Mucosa of gallbladder (tissue), 1 donor: ENCODE measurements around the gene TGDS. TPM values are rescaled to one million over a fixed set of nuclear protein-coding genes. Genes with fewer than 3 reads are reported as not detected.
"Not testable (repeated sequence)": the region's sequence is repeated elsewhere in the genome, so short reads cannot be mapped to it uniquely, and the experiment has no call there.

Experiments used
- DNase-seq: peaks from one replicate; pipeline ENCODE4 v3.0.0-alpha.2; 2020; ENCODE audit warnings: low spot score
- total RNA-seq: library from RNA; stranded (reverse); gene quantifications from one replicate; pipeline ENCODE4 v1.2.1, GENCODE V29; 2021
- donor health status: DM: no; HTN: no; CAD: no.

The TGDS gene
- 9.6 TPM for total RNA-seq

- peak; percentile 92 for DNase-seq
Measured at GRCh38 chr13:94595950-94596574, at the start of gene TGDS. Gene TGDS, minus strand, starts transcription at chr13:94596152. Its CDS starts 16 bp downstream, at chr13:94596136.

- no peak for DNase-seq
Measured at GRCh38 chr13:94641409-94641941, 45.5 kb upstream of the TGDS start.

GRCh38 chr13:94640721-94641120 lies 44.8 kb upstream of the TGDS start:
- DNase-seq, result no peak

- DNase-seq, result not testable (repeated sequence)
Measured at GRCh38 chr13:94637677-94638076, 41.7 kb upstream of the TGDS start.

- DNase-seq, result no peak
Measured at GRCh38 chr13:94636942-94637578, 41.1 kb upstream of the TGDS start.

- DNase-seq, result not testable (repeated sequence)
Measured at GRCh38 chr13:94636096-94636495, 40.1 kb upstream of the TGDS start.

GRCh38 chr13:94632226-94632980 lies 36.5 kb upstream of the TGDS start:
- no peak for DNase-seq

GRCh38 chr13:94630858-94631257 lies 34.9 kb upstream of the TGDS start:
- DNase-seq, result no peak

GRCh38 chr13:94623316-94623715 lies 27.4 kb upstream of the TGDS start:
- no peak for DNase-seq

- DNase-seq, result no peak
Measured at GRCh38 chr13:94622344-94622743, 26.4 kb upstream of the TGDS start.

GRCh38 chr13:94620286-94620896 lies 24.4 kb upstream of the TGDS start:
- no peak for DNase-seq

- DNase-seq, result peak; percentile 21
Measured at GRCh38 chr13:94617389-94618000, 21.5 kb upstream of the TGDS start.

- no peak for DNase-seq
Measured at GRCh38 chr13:94613051-94613450, 17.1 kb upstream of the TGDS start.

- no peak for DNase-seq
Measured at GRCh38 chr13:94612050-94612449, 16.1 kb upstream of the TGDS start.

GRCh38 chr13:94610475-94610874 lies 14.5 kb upstream of the TGDS start:
- DNase-seq, result no peak

- DNase-seq, result no peak
Measured at GRCh38 chr13:94609196-94609595, 13.2 kb upstream of the TGDS start.

GRCh38 chr13:94608586-94608985 lies 12.6 kb upstream of the TGDS start:
- DNase-seq, result no peak

GRCh38 chr13:94607939-94608338 lies 12.0 kb upstream of the TGDS start:
- no peak for DNase-seq

- no peak for DNase-seq
Measured at GRCh38 chr13:94607056-94607455, 11.1 kb upstream of the TGDS start.

- DNase-seq, result no peak
Measured at GRCh38 chr13:94602467-94602866, 6.5 kb upstream of the TGDS start.
